ENCODE results near the gene MRTO4. TPM values are rescaled to one million over a fixed set of nuclear protein-coding genes. Genes with fewer than 3 reads are reported as not detected.
A peak's percentile ranks its signal among the peaks of the same experiment; 100 is the strongest.

The MRTO4 gene
- polyA plus RNA-seq (2012; ENCODE audit: missing spikeins) = 40.4 TPM

- TF ChIP-seq POLR2AphosphoS5 (IDR thresholded peaks at IDR 0.05; ENCODE audit: low read depth, low read length) = peak; percentile 98
- TF ChIP-seq POLR2A (IDR thresholded peaks at IDR 0.05; ENCODE audit: low read depth, low read length) = peak; percentile 98
- peak; percentile 95 for TF ChIP-seq TAF1 (IDR thresholded peaks at IDR 0.05; ENCODE audit: borderline replicate concordance, low read depth, low read length)
- DNase-seq (ENCODE audit: insufficient read length) = peak; percentile 92
- peak; percentile 94 for FAIRE-seq
Measured at GRCh38 chr1:19251305-19252196, at the start of gene MRTO4, which contains the start of gene EMC1. TSS of gene MRTO4 (plus strand) at chr1:19251805. CDS start at chr1:19251836, 31 bp downstream. TSS of gene EMC1 (minus strand) at chr1:19251524. CDS start at chr1:19251509, 15 bp downstream.

- DNase-seq (ENCODE audit: insufficient read length) (no peak), FAIRE-seq (no peak)
- TF ChIP-seq POLR2AphosphoS5 (IDR thresholded peaks at IDR 0.05; ENCODE audit: low read depth, low read length) (no peak), TAF1 (IDR thresholded peaks at IDR 0.05; ENCODE audit: borderline replicate concordance, low read depth, low read length) (no peak), POLR2A (IDR thresholded peaks at IDR 0.05; ENCODE audit: low read depth, low read length) (no peak)
Measured at GRCh38 chr1:19202396-19202795, 49.2 kb upstream of the MRTO4 start.

GRCh38 chr1:19203440-19203839 is 48.2 kb upstream of the MRTO4 start:
- TF ChIP-seq POLR2AphosphoS5 (IDR thresholded peaks at IDR 0.05; ENCODE audit: low read depth, low read length) (no peak), POLR2A (IDR thresholded peaks at IDR 0.05; ENCODE audit: low read depth, low read length) (no peak), TAF1 (IDR thresholded peaks at IDR 0.05; ENCODE audit: borderline replicate concordance, low read depth, low read length) (no peak)
- FAIRE-seq (no peak), DNase-seq (ENCODE audit: insufficient read length) (no peak)

- TF ChIP-seq TAF1 (IDR thresholded peaks at IDR 0.05; ENCODE audit: borderline replicate concordance, low read depth, low read length) = no peak
- TF ChIP-seq POLR2AphosphoS5 (IDR thresholded peaks at IDR 0.05; ENCODE audit: low read depth, low read length) = no peak
- no peak for DNase-seq (ENCODE audit: insufficient read length)
- no peak for FAIRE-seq
Measured at GRCh38 chr1:19204446-19205266, 46.9 kb upstream of the MRTO4 start.

GRCh38 chr1:19205403-19205802 is 46.2 kb upstream of the MRTO4 start:
- TF ChIP-seq POLR2A (IDR thresholded peaks at IDR 0.05; ENCODE audit: low read depth, low read length) (no peak), POLR2AphosphoS5 (IDR thresholded peaks at IDR 0.05; ENCODE audit: low read depth, low read length) (no peak), TAF1 (IDR thresholded peaks at IDR 0.05; ENCODE audit: borderline replicate concordance, low read depth, low read length) (no peak)
- FAIRE-seq = no peak
- no peak for DNase-seq (ENCODE audit: insufficient read length)

GRCh38 chr1:19205845-19206244 is 45.8 kb upstream of the MRTO4 start:
- TF ChIP-seq POLR2AphosphoS5 (IDR thresholded peaks at IDR 0.05; ENCODE audit: low read depth, low read length) = no peak
- DNase-seq (ENCODE audit: insufficient read length) = no peak
- FAIRE-seq = no peak

GRCh38 chr1:19206947-19207346 is 44.7 kb upstream of the MRTO4 start:
- DNase-seq (ENCODE audit: insufficient read length) (no peak), FAIRE-seq (no peak)
- TF ChIP-seq POLR2A (IDR thresholded peaks at IDR 0.05; ENCODE audit: low read depth, low read length) (no peak), TAF1 (IDR thresholded peaks at IDR 0.05; ENCODE audit: borderline replicate concordance, low read depth, low read length) (no peak), POLR2AphosphoS5 (IDR thresholded peaks at IDR 0.05; ENCODE audit: low read depth, low read length) (no peak)

- no peak for TF ChIP-seq TAF1 (IDR thresholded peaks at IDR 0.05; ENCODE audit: borderline replicate concordance, low read depth, low read length)
- TF ChIP-seq POLR2A (IDR thresholded peaks at IDR 0.05; ENCODE audit: low read depth, low read length) = no peak; the same call in 1 of the 2 replicates
- TF ChIP-seq POLR2AphosphoS5 (IDR thresholded peaks at IDR 0.05; ENCODE audit: low read depth, low read length) = no peak
- FAIRE-seq (no peak), DNase-seq (ENCODE audit: insufficient read length) (no peak)
Measured at GRCh38 chr1:19208710-19209438, 42.7 kb upstream of the MRTO4 start.

GRCh38 chr1:19209439-19209989 is 42.1 kb upstream of the MRTO4 start:
- TF ChIP-seq POLR2A (IDR thresholded peaks at IDR 0.05; ENCODE audit: low read depth, low read length) (no peak), TAF1 (IDR thresholded peaks at IDR 0.05; ENCODE audit: borderline replicate concordance, low read depth, low read length) (no peak; the same call in 1 of the 2 replicates), POLR2AphosphoS5 (IDR thresholded peaks at IDR 0.05; ENCODE audit: low read depth, low read length) (no peak)
- FAIRE-seq (peak; percentile 91), DNase-seq (ENCODE audit: insufficient read length) (peak; percentile 33)

GRCh38 chr1:19209990-19210771 is 41.4 kb upstream of the MRTO4 start, which contains the start of gene UBR4:
TSS of gene UBR4 (minus strand) at chr1:19210266. CDS start at chr1:19210248, 18 bp downstream.
- peak; percentile 79 for DNase-seq (ENCODE audit: insufficient read length)
- peak; percentile 99 for FAIRE-seq
- TF ChIP-seq POLR2AphosphoS5 (IDR thresholded peaks at IDR 0.05; ENCODE audit: low read depth, low read length) = peak; percentile 96
- peak; percentile 86 for TF ChIP-seq TAF1 (IDR thresholded peaks at IDR 0.05; ENCODE audit: borderline replicate concordance, low read depth, low read length)
- TF ChIP-seq POLR2A (IDR thresholded peaks at IDR 0.05; ENCODE audit: low read depth, low read length) = peak; percentile 91

All from GM12892 (cell line).